ENCODE data around the gene TPCN2. TPM values are rescaled to one million over a fixed set of nuclear protein-coding genes. Genes with fewer than 3 reads are reported as not detected.

TPCN2 gene
- total RNA-seq, 1 experiment from 2014 or later: 16.3 TPM

DNA sequence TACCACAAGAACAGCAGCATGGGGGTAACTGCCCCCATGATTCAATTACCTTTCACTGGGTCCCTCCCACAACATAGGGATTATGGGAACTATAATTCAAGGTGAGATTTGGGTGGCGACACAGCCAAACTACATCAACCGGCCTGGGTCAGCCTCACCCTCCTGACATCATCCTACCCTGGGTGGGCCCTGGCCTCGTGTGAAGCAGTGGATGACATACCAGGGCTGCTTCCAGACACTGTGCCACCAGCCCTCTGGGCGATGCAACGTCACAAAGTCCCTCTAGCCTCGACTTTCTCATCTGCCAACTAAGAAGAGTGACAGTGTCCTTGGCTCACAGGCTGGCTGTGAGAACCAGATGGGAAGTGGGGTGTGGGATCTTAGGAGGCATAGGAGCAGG lies 8.7 kb upstream of the TPCN2 start:
- ChIA-PET CTCF (no interaction called here), POLR2A (no interaction called here)
- Mint-ChIP-seq H3K27ac (ENCODE audit: low read depth, unreplicated experiment) (no peak overlapping the region), H3K36me3 (ENCODE audit: insufficient read depth, unreplicated experiment) (no peaks in the 10 kb centered on the region), H3K4me3 (ENCODE audit: unreplicated experiment) (no peak overlapping the region), H3K9me3 (ENCODE audit: unreplicated experiment) (no peaks in the 10 kb centered on the region), H3K4me1 (ENCODE audit: insufficient read depth, unreplicated experiment) (no peaks in the 10 kb centered on the region), H3K27me3 (ENCODE audit: insufficient read depth, unreplicated experiment) (no peaks in the 10 kb centered on the region)
- intact Hi-C loops (cut with micrococcal nuclease): loop anchor here (5.0 kb wide), 1 partner anchor 47 kb away; no protein-coding TSS in a partner anchor
- DNase-seq (ENCODE audit: unreplicated experiment): no peak
- no TSS peak for BruUV-seq (replicated peaks)
- TF ChIP-seq CTCF (IDR thresholded peaks at IDR 0.05; ENCODE audit: unreplicated experiment): no peak

DNA sequence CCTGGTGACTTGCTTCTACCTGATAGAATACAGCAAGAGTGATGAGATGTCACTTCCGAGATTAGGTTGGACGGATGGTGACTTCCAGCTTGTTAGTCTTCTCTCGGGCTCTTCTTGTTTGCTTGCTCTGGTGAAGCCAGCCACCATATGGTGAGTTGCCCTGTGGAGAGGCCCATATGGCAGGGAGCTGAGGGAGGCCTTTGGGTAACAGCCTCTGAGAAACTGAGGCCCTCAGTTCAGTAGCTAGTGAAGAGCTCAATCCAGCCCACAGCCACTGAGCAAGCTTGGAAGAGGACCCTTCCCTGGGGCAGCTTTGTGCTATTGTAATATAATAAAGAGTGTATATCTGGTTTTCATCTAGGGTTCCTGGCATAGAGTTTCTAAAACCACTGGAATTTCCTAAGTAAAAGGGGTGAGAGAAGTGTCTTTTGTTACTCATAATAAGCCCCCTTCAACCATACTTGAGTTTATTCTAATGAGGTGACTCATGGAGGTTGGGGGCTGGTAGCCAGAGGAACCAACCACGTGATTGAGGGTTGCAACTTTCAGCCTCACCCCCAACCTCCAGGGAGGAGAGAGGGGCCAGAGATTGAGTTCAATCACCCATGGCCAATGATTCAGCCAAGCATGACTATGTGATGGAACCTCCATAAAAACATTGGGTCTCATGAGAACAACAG lies 8.0 kb upstream of the TPCN2 start:
- intact Hi-C loops (cut with micrococcal nuclease): loop anchor here (5.0 kb wide), 1 partner anchor 47 kb away; no protein-coding TSS in a partner anchor
- ChIA-PET CTCF (interaction anchor here (0.6 to 1.2 kb wide), 2 partner anchors 17 to 646 kb away, joined by 3 read pairs; no protein-coding TSS in a partner anchor), POLR2A (no interaction called here)
- DNase-seq (ENCODE audit: unreplicated experiment): no peak
- H3K4me1 Mint-ChIP-seq (ENCODE audit: insufficient read depth, unreplicated experiment): no peaks in the 10 kb centered on the region
- H3K27me3 Mint-ChIP-seq (ENCODE audit: insufficient read depth, unreplicated experiment): no peaks in the 10 kb centered on the region
- H3K4me3 Mint-ChIP-seq (ENCODE audit: unreplicated experiment): no peak overlapping the region
- H3K36me3 Mint-ChIP-seq (ENCODE audit: insufficient read depth, unreplicated experiment): no peaks in the 10 kb centered on the region
- no TSS peak for BruUV-seq (replicated peaks)
- H3K9me3 Mint-ChIP-seq (ENCODE audit: unreplicated experiment): no peaks in the 10 kb centered on the region
- TF ChIP-seq CTCF (IDR thresholded peaks at IDR 0.05; ENCODE audit: unreplicated experiment): no peak
- H3K27ac Mint-ChIP-seq (ENCODE audit: low read depth, unreplicated experiment): no peak overlapping the region

DNA sequence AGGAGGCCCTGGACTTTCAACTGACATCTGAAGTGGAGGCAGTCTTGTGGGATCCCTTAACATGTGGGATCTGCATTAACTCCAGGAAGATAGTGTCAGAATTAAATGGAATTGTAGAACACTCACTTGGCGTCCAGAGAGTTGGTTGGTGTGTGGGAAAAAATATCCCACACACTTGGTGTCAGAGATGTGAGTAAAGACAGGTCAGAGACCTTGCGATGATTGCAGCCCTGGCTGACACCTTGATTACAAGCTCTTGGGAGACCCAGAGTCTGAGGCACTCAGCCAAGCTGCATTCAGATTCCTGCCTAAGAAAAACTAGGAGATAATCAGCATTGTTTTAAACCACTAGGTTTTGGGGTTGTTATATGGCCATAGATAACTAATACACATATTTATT lies 7.2 kb upstream of the TPCN2 start:
- DNase-seq (ENCODE audit: unreplicated experiment): no peak
- intact Hi-C loops (cut with micrococcal nuclease): loop anchor here (5.0 kb wide), 1 partner anchor 46 kb away; no protein-coding TSS in a partner anchor
- BruUV-seq (replicated peaks): no TSS peak
- Mint-ChIP-seq H3K9me3 (ENCODE audit: unreplicated experiment) (no peaks in the 10 kb centered on the region), H3K36me3 (ENCODE audit: insufficient read depth, unreplicated experiment) (no peaks in the 10 kb centered on the region), H3K27ac (ENCODE audit: low read depth, unreplicated experiment) (no peak overlapping the region), H3K4me3 (ENCODE audit: unreplicated experiment) (no peak overlapping the region), H3K27me3 (ENCODE audit: insufficient read depth, unreplicated experiment) (no peaks in the 10 kb centered on the region), H3K4me1 (ENCODE audit: insufficient read depth, unreplicated experiment) (no peaks in the 10 kb centered on the region)
- POLR2A ChIA-PET: no interaction called here
- CTCF ChIA-PET: interaction anchor here (0.6 to 1.2 kb wide), 2 partner anchors 18 to 645 kb away, joined by 3 read pairs; no protein-coding TSS in a partner anchor
- TF ChIP-seq CTCF (IDR thresholded peaks at IDR 0.05; ENCODE audit: unreplicated experiment): no peak

DNA sequence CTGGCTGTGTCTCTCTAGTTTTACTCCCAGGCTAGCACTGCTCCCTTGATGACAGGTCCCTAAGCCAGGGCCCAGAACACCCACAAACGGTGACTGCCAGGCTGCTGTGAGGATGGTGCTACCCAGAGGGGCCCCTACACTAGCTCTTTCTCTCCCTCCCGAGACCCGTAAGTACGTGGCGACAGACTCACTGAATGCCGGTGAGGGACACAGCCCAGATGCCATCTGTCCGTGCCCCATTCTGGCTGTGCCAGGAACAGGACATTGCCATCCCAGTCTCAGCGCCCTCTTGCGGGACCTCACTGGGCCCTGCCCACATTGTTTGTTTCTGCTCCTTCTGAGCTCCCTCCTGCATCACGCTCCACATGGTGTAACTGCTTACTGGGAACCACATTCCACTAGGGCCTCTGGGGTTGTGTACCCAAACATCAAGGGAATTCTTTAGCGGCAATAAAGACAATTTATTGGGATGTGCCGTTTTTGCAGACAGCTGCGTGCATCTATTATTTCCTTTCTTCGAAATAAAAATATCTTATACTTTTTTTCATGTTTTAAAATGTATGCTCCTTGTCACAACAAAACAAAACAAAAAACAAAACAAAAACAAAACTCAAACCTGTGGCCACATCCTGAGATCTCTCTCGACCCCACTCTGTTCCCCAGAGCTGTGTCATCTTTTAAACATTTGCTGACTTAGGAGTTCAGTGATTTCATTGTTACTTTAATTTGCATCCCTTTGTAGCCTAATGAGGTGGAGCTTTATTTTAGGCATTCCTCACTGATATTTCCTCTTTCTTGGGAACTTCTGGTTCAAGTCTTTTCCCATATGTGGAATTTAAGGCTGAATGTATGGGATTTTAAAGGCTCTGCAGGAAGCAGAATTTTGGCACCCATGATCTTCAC lies 4.4 kb upstream of the TPCN2 start:
- intact Hi-C loops (cut with micrococcal nuclease): loop anchor here (5.0 kb wide), 1 partner anchor 43 kb away; no protein-coding TSS in a partner anchor
- no peak for TF ChIP-seq CTCF (IDR thresholded peaks at IDR 0.05; ENCODE audit: unreplicated experiment)
- Mint-ChIP-seq H3K36me3 (ENCODE audit: insufficient read depth, unreplicated experiment) (no peaks in the 10 kb centered on the region), H3K9me3 (ENCODE audit: unreplicated experiment) (no peaks in the 10 kb centered on the region), H3K27ac (ENCODE audit: low read depth, unreplicated experiment) (no peak overlapping the region), H3K4me1 (ENCODE audit: insufficient read depth, unreplicated experiment) (no peaks in the 10 kb centered on the region), H3K4me3 (ENCODE audit: unreplicated experiment) (no peak overlapping the region), H3K27me3 (ENCODE audit: insufficient read depth, unreplicated experiment) (no peaks in the 10 kb centered on the region)
- ChIA-PET POLR2A (interaction anchor here (0.7 kb wide), 1 partner anchor 340 kb away, joined by 3 read pairs; no protein-coding TSS in a partner anchor), CTCF (interaction anchor here (0.7 to 1.5 kb wide), 5 partner anchors 10 to 461 kb away, joined by 3 to 8 read pairs (median 4); partner anchors contain the start of gene MRGPRF)
- BruUV-seq (replicated peaks): no TSS peak
- DNase-seq (ENCODE audit: unreplicated experiment): peak; percentile 71

Measured in MCF 10A (cell line).